Melanocyte of skin (primary cell): Measurements from ENCODE around the gene PARP4. TPM values are rescaled to one million over a fixed set of nuclear protein-coding genes. Genes with fewer than 3 reads are reported as not detected.

ENCODE experiments used
- total RNA-seq, 2 donors: library from RNA; depleted of rRNA; stranded (reverse); fragments of >200 nt; gene quantifications; 2 replicates each; pipeline ENCODE4 v1.2.3, GENCODE V29; 2012

Gene PARP4
- total RNA-seq = 10 to 100 TPM; 57.5 to 65.9 TPM

DNA sequence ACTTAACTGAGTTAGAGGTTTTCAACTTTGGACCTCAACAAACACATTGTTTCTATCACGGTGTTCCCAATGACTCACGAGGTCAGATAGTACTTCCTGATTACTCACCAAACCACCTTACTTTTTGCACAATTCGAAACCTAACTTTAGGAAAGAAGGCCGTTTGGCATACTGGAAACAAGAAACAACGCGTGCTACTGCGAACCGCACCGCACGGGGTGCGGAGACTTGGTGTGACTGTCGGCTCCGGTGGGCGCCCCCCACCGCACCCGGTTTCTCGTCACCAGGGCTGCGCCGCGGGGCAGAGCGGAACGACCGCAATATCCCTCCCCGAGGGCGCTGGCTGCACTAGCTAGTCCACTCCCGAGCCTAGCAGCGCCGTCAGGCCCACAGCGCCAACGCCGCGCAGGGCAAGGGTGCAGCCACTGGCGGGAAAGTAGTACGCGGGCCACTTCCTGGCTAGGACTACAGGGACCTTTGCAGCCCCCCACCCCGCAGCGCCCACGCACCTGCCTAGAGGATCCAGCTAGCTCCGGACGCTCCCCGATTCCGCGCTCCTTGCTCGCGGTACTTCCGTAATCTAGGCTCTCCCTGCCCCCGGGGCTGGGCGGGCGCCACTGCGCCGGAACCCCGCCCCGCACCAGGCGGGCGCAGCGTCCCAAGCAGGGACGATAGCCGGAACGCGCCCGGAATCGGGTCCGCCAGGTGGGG is at the start of gene PARP4:
PARP4 (minus strand) TSS at position 582 of the 711 bp plus-strand sequence. CDS start 9,002 bp downstream, outside the sequence.

Other genes starting within 250 kb of the PARP4 start
- not detected for gene C1QTNF9, start 203.2 kb downstream of the PARP4 start, total RNA-seq
- under 1 TPM; under 0.01 TPM for gene ATP12A, start 167.6 kb upstream of the PARP4 start, total RNA-seq